Fibroblast of upper back skin (primary cell): Measurements from ENCODE around the gene MOGAT1.
"Not testable (repeated sequence)": the region's sequence is repeated elsewhere in the genome, so short reads cannot be mapped to it uniquely, and the experiment has no call there.

Experiments
- DNase-seq: peaks from one replicate; pipeline ENCODE4 v3.0.0-alpha.2; 2013

The MOGAT1 gene

DNA sequence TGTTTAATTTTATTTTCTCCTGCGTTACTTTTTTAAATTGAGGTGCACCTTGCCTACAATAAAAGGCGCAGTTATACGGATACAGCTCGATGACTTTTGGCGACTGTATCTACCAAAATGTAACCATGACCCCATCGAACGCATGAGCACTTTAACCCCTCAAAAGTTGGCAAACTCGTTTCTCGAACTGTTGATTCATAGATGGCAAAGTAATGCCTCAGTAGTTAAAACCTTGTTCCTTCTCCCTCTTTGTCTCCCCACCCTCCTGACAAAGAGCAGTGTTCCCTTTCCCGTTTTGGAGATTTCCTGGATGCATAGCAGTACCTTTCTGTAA lies 577 bp downstream of the MOGAT1 start:
- no peak for DNase-seq

DNA sequence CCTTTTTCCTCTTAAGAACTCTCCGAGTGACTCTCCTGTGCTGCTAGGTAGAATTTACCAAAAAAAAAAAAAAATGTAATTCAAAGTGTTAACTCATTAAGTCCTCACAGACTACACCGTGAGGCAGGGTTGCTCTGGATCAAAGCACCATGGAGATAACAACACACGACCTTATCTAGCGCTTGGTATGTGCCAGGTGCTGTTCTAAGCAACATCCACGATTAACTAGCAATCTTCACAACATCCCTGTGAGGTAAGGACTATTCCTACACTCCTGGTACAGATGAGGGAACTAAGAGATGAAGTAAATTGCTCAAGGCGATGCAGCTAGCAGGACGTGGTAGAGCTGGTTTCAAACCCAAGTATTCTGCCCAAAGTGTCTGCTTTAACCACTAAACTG lies 1.8 kb downstream of the MOGAT1 start:
- DNase-seq = no peak

DNA sequence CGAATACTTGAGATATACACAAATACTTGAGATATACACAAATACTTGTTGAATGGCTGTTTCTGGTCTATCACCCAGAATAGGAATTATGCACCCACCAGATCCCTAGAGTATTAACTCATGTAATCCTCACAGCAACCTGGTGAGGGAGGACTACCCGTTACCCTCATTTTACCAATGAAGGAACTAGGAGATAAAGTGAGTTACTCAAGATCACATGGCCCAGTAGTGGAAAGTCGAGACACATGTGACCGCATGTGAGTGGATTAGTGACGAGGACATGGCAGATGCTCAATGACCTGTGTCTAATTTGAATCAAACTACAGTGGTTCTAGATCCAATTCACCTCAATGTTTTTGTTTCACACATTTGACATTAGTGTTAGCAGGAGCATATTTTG lies 2.4 kb downstream of the MOGAT1 start:
- no peak for DNase-seq

DNA sequence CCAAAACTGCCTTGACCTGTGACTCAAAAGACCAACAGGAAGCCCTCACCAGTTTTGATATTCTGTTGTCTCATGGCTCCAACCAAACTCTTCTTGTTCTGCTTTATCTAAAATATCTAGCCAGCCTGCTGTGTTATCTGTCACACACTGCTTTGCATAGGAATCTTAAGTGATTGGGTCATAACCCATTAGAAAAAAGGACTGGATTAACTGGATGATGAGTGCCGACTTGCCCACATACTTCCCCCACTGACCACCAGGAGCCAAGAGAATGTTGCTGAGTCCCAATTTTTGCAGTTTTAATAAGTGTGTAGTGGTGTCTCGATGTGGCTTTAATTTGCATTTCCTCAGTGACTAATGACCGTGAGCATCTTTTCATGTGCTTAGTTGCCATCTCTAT lies 6.5 kb downstream of the MOGAT1 start:
- no peak for DNase-seq

DNA sequence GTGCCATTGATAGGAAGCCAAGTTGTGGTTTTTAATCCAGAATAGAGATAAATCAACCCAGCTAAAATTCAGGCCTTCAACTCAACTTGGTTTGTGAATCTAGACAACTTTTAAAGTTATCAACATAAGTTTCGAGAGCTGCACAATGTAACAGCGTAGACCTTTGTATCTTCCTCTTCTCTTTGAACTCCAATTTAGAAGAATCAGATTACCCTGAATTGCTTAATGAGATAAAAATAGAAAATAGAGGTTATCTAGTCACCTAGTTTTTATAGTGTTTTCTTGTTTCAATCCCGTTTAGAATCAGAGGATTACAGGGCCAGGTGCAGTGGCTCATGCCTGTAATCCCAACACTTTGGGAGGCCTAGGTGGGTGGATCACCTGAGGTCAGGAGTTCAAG lies 12.3 kb downstream of the MOGAT1 start:
- DNase-seq = no peak

DNA sequence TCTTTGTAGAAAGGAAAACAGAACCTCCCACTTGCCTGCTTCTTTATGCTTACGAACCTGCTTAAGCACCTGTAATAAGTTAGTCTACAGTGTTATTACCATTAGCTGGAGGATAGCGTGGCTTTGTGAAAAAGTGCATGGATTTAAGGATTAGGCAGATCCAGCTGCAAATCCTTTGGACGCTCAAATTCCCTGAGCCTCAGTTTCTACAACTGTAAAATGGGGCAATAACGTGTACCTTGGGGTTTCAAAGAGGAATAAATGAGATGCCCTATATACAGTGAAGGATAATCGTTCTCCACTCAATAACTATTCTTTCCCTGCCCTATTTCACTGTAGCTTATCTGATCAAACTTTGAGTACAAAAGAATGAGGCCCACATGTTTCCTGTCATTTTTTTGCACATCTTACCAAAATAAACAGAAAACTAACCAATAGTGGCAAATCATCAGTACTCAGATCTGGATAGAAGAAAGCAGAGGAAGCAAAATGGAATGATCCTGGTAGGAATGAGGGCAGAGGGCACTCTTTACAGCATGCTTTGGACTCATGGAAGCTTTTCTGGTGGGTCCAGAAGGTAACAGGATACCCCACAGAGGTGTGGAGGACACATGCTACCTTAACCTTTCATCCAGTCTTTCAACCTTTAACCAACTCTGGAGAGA lies 14.8 kb downstream of the MOGAT1 start:
- no peak for DNase-seq

DNA sequence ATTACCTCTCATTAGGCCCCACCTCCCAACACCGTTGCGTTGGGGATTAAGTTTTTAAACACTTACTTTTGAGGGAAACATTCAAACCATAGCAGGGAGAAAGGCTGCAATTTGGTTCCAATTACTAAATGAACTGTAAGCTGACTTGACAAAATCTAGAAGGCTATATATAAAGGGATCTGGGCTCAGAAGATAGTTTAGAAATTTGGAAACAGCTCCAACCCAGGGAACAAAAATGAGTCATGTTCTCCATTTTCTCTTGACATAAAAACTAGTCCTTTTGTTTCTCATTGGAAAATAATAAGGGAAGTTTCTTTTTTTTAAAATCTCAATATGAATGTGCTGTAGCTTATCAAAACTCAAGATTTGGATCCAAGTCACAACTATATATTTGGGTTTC lies 17.5 kb downstream of the MOGAT1 start:
- DNase-seq = no peak

DNA sequence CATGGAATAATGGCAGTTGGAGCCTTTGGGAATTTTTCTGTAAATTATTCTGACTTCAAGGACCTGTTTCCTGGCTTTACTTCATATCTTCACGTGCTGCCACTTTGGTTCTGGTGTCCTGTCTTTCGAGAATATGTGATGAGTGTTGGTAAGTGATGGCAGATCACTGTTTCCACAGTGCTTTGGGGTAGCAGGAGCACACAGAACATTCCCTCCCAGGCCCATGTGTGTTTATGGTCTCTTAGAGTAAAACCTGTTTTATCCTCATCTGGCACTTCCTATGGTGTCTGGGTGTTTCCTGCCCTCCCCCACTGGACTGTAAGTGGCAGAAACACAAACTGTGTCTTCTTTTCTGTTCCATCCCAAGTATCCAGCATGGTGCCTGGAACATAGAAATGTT lies 17.9 kb downstream of the MOGAT1 start:
- no peak for DNase-seq

DNA sequence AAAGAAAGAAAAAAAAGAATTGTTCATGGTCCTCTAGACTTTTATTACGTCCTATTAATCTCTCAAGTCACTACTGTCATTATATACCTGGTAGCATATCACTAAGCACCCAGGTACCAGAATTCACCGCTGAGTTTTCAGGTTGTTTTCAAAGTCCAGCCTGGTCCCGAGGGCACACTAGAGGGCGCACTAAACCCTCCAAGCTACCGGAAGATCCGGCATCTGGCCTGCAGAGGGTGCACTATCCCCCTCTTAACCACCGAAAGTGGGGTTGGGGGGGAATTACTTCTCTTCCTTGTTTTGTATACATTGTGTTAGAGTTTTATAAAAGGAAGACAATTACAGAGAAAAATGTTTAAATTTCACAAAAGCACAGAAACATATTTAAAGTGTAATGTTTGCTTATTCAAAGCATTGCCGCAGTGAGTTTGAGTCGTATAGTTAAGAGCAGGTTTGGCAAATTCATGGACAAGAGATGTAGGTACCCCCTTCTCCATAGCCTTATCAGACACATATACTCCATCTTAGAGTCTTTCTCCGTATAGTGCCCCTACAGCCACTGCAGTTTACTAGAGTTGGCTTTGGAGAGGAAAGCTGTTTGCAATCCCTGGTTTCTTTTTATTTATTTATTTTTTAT lies 19.2 kb downstream of the MOGAT1 start:
- DNase-seq = peak; percentile 74

DNA sequence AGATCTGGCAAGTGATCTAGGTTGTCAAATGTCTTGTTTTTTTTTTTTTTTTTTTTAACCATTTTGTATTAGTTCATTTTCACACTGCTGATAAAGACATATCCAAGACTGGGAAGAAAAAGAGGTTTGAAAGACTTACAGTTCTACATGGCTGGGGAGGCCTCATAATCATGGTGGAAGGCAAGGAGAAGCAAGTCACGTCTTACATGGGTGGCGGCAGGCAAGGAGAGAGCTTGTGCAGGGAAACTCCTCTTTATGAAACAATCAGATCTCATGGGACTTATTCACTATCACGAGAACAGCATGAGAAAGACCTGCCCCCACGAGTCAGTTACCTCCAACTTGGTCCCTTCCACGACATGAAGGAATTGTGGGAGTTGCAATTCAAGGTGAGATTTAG lies 22.0 kb downstream of the MOGAT1 start:
- not testable (repeated sequence) for DNase-seq

DNA sequence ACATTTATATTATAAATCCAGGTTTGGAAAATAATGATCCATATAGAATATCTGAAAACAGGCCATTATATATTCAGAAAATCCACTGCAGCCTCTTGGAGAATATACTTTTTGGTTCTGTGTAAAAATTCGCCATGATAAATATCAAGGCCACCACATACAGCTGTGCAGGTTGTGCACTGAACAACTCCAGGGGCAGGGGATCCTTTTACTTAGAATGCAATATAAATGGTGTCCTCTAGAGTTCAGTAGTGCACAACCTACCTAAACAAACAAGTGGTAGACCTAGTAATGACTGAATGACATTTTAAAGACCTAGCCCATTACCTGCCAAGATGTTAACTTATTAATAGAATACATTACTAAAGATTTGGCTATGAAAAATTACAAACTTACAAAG lies 22.4 kb downstream of the MOGAT1 start:
- DNase-seq = no peak

DNA sequence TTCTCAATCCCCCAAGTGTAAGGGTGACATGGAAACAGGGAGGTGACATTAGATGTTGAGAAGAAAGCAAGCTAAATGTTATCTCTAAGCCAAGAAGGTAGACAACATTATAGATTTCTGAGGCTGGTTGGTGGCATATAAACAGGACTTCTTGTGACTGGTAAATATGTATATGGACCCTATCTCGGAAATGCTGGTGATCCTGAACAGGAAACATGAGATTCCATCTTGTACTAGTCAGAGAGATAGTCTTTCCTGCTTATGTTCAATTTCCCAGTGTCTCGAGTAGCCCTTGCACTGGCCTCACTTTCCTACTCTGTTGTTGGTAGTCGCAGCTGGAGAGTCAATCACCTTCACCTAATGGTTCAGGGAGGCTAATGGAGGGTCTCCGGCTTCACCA lies 26.8 kb downstream of the MOGAT1 start:
- no peak for DNase-seq

DNA sequence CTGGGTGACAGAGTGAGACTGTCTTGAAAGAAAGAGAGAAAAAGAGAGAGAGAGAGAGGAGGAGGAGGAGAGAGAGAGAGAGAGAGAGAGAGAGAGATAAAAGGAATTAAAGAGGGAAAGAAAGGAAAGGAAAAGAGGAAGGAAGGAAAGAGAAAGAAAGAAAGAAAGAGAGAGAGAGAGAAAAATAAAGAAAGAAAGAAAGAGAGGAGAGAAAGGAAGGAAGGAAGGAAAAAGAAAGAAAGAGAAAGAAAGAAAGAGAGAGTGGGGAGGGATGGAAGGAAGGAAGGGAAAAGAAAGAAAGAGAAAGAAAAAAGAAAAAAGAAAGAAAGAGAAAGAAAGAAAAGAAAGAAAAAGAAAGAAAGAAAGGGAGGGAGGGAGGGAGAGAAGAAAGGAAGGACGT lies 29.8 kb downstream of the MOGAT1 start:
- DNase-seq = no peak

DNA sequence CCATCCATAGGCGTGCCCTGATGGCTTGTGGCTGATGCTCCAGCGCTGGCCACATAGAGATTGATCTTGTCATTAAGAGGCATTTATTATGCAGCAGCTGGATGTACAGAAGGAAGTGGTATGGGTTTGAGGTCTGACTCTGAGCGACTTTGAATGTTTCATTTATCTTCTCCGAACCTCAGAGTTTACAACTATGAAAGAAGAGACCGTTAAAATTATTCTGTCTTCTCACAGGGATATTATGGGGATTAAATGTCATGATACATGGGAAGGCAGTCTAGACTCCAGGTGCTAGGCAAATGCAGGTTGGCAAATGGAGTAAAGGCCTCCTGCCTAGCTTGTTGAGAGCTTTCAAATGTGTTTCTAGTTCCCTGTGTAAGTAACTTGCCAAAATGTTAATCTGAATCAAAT lies 30.3 kb downstream of the MOGAT1 start:
- no peak for DNase-seq

DNA sequence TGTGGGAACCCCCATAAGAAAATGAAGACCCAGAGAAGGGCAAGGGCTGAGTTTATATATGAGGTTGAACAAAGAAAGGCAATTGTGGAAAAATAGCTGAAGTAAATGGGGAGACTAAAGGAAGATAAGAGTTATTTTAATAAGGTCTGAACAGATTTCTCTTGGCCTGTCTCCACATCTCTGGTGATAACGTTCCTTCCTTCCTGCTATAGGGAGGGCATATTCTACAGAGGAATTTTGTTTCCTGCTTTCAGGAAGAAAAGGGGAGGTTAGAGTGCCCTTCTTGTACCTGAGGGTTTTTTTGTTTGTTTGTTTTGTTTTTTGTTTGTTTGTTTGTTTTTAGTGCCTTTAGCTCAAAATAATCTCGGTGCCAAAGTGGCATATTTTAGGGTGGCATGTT lies 31.6 kb downstream of the MOGAT1 start:
- no peak for DNase-seq

DNA sequence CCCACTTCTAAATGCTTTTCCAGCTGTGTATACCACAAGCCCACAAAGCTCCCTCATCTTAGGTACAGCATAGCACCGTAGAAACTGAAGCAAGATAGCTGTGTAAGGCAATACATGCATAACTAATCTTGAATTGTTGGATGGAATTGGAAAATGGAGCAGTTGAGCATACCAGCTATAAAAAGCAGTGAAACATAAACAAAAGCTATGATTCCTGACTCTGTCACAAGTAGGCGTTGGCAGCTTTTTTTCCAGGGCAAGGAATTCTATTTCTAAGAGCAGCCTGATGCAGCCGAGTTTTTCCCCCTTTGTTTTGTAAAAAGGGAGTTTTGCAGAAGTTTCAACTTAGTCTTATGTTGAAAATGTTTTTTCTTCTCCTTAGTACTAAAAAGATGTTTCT lies 32.4 kb downstream of the MOGAT1 start:
- DNase-seq = no peak

DNA sequence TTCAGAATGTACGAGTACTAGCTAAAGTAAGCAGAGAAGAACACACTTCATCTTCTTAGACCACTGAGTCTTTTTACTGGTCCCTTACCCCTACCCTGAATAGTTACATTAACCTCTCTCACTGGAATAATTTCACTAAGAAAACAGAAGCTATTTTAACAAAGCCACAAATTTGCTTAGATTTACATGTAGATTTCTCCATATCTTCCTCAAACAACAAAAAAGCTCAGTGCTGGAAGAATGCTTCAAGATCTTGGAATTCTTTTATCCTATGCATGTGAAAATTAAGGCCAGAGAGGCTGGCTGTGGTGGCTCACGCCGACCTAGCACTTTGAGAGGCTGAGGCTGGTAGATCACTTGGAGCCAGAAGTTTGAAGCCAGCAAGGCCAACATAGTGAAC lies 35.2 kb downstream of the MOGAT1 start:
- no peak for DNase-seq

DNA sequence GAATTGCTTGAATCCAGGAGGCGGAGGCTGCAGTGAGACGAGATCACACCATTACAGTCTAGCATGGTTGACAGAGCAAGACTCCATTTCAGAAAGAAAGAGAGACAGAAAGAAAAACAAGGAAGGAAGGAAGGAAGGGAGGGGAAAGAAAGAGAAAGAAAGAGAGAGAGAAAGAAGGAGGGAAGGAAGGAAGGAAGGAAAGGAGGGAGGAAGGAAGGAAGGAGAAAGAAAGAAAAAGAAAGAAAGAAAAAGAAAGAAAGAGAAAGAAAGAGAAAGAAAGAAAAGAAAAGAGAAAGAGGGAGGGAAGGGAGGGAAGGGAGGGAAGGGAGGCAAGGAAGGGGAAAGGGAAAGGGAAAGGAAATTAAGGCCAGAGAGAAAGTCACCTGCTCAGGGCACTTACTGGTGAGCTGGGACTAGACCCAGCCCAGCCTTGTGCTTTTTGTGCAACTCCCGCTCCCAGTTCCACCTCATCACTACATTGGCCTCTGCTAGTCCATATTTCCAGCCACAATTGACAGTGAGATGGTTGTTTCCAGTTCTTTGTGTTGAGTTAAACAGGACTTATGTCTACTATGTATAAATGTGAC lies 35.7 kb downstream of the MOGAT1 start:
- DNase-seq = no peak

DNA sequence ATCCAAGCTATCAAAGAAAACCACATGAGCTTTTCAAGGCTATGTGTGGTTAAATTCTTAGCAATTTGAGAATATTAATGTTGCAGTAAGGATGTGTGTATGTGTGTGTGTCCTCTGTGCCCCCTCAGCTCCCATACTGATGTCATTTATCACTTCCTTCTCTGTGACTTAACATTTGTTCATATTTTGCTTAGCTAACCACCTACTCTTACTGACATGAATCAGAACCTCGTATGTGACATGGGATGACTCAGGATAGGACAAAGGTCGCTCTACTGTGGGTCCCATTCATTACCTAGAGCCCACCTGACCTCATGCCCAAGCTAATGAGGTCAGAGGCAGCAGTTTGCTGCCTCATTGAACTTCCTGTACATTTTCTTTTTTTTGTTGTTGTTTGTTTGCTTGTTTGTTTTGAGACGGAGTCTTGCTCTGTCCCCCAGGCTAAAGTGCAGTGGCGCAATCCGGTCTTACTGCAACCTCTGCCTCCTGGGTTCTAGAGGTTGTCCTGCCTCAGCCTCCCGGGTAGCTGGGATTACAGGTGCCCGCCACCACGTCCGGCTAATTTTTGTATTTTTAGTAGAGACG lies 36.3 kb downstream of the MOGAT1 start:
- DNase-seq = peak; percentile 72

DNA sequence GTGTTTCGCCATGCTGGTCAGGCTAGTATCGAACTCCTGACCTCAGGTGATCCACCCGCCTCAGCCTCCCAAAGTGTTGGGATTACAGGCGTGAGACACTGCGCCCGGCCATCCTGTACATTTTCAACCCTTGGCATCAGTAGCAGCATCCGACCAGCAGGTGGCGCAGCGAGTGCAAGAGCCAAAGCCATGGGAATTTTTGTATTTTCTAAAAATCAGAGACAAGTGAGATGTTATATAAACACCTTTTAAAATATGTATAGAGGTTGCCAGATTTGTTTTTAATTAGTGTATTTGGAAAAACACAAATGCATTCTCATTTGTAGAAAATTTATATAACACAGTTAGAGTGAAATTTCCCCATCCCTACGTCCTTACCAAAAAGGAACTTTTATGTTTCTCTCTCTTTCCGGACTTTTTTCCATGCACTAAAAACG lies 36.8 kb downstream of the MOGAT1 start:
- peak; percentile 68 for DNase-seq

DNA sequence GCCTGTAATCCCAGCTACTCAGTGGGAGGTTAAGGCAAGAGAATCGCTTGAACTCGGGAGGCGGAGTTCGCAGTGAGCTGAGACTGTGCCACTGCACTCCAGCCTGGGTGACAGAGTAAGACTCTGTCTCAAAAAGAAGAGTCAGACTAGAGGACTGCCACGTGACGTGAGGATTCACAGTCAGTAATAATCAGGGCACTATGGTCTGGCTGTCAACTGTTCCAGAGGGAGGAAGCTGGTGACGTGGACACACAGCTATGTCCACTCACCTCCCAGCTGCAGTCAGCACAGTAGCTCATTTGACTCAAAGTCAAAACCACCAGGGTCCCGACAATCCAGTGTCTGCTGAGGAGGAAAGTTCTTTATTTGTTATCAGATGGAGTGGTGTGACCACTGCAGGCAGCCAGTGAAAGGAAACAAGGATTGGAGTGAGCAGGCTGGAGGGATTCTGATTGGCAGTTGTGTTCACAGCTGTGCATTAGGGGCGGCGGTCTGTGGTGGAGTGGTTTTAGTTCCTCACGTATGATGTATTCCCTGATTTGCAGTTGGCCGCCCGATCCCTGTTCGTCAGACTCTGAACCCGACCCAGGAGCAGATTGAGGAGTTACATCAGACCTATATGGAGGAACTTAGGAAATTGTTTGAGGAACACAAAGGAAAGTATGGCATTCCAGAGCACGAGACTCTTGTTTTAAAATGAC lies 37.9 kb downstream of the MOGAT1 start:
- peak; percentile 99 for DNase-seq

DNA sequence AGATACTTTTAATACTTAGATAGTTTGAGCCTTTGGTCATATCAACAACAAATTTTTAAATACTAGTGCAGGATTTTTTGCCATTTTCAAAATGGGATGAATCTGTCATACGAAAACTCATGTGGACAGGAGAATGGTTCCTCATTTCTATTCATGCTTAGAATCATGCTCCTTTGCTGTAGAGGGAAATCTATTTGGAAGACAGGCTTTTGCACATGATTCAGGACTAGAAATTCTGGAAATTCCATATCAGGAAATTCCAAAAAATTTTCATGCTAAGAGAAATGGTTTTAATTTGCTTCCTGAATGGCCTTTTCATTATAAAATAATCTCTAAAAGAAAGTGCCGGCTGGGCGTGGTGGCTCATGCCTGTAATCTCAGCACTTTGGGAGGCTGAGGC lies 39.3 kb downstream of the MOGAT1 start:
- DNase-seq = no peak

DNA sequence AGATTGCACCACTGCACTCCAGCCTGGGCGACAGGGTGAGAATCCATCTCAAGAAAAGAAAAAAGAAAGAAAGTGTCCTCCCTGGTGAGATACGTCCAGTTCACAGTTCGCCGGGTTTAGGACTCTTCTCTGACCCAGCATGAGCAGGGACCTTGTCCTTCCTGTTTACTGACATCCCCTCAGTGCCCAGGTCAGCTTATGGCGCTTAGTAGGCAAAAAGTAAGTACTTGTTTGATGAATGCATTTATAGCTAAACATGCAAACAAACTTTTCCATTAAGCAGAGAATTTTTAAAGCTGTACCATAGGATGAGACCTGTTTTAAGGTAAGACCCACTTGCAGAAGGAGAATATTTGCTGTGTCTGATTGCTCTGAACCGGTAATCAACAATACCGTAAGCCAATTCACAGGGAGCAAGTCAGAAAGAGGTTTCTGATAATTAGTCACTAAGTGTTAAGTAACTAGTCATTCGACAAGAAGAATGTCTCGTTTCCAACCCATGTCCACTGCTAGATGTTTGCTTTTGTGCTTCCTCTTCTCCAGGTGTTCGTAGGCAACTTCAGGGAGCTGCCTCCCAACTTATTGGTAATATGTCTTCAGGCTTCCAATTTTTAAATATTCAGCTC lies 40.0 kb downstream of the MOGAT1 start:
- no peak for DNase-seq
